HCT116 (cell line): ENCODE data around the gene TMEM50B. TPM values are rescaled to one million over a fixed set of nuclear protein-coding genes. Genes with fewer than 3 reads are reported as not detected.

Experiments
- ATAC-seq: fragments of 200-7000 bp; cut with Tn5 transposase; 2 replicates; pipeline ENCODE4 v1.9.1; 2020; ENCODE audit warnings: mild to moderate bottlenecking, moderate library complexity
- BruUV-seq: library from RNA; stranded (reverse); fragments of 400-500 nt; replicated peaks from 2 replicates; lab custom pipeline; 2021; lab: Mats Ljungman, UMichigan
- CTCF ChIA-PET: fragments of 300-600 bp; sonication (Branson Sonifier 250); formaldehyde crosslinking; loops from one replicate; lab custom pipeline; 2021; ENCODE audit warnings: antibody characterized with exemption; lab: Charles Lee
- POLR2A ChIA-PET: fragments of 300-600, 350-600 bp; sonication (Branson Sonifier 250); formaldehyde crosslinking; loops from one replicate; lab custom pipeline; 2021; ENCODE audit warnings: antibody characterized with exemption; lab: Charles Lee
- RAD21 ChIA-PET, 2 experiments: fragments of 300-600 bp; sonication (Branson Sonifier 250); formaldehyde crosslinking; loops; one replicate each; lab custom pipeline; 2023; ENCODE audit warnings: low total read pairs in 2 of 2; ENCODE audit not compliant: uncharacterized antibody in 2 of 2, unreplicated experiment in 2 of 2, low non-redundant PET in 1 of 2; lab: Charles Lee
- DNase-seq: peaks from one replicate; pipeline ENCODE4 v3.0.0-alpha.2; 2010; ENCODE audit warnings: low read depth, low spot score
- H2AFZ ChIP-seq: fragments of 200-600 bp; shearing (Covaris generic), sonication (generic); 2 replicates; pipeline ENCODE4 v1.6.1; 2017; ENCODE audit warnings: low read depth, mixed run types, mixed read lengths, antibody characterized with exemption, low read length; ENCODE audit not compliant: poor library complexity, severe bottlenecking
- H3K27ac ChIP-seq: 2 replicates; pipeline ENCODE4 v1.5.1; 2012; ENCODE audit warnings: low read depth, low read length
- H3K27me3 ChIP-seq: fragments of 200-600 bp; sonication (generic); 2 replicates; pipeline ENCODE4 v1.6.1; 2016; ENCODE audit warnings: mixed run types, low read length, mixed read lengths; ENCODE audit not compliant: insufficient read depth
- H3K36me3 ChIP-seq, 2 experiments: fragments of 200-500 bp in 1 of 2; fragments of 200-600 bp in 1 of 2; sonication (Bioruptor generic) in 1 of 2; sonication (generic) in 1 of 2; 2 replicates each; pipeline versions ENCODE4 v1.5.1 to v1.6.1; 2014 to 2016; ENCODE audit warnings: low read length in 2 of 2, inconsistent platforms in 1 of 2, mixed read lengths in 1 of 2, mixed run types in 1 of 2; ENCODE audit not compliant: insufficient read depth in 2 of 2, control insufficient read depth in 1 of 2
- H3K4me1 ChIP-seq, 2 experiments: fragments of 200-600 bp in 1 of 2; sonication (generic) in 1 of 2; 2 replicates each; pipeline versions ENCODE4 v1.5.1 to v1.6.1; 2012 to 2017; ENCODE audit warnings: low read length in 2 of 2, inconsistent platforms in 1 of 2, mild to moderate bottlenecking in 1 of 2, mixed read lengths in 1 of 2, mixed run types in 1 of 2, moderate library complexity in 1 of 2; ENCODE audit not compliant: insufficient read depth in 2 of 2, control insufficient read depth in 1 of 2
- H3K4me2 ChIP-seq: fragments of 200-600 bp; sonication (generic); 2 replicates; pipeline ENCODE4 v1.6.1; 2017; ENCODE audit warnings: mixed run types, low read length, mixed read lengths
- H3K4me3 ChIP-seq, 2 experiments: fragments of 200-600 bp in 1 of 2; sonication (generic) in 1 of 2; replicated peaks in 1 of 2; 2 replicates each; pipeline ENCODE4 v1.5.1; 2011 to 2016; ENCODE audit warnings: low read length in 2 of 2, control low read depth in 1 of 2, low read depth in 1 of 2, mild to moderate bottlenecking in 1 of 2, mixed read lengths in 1 of 2, mixed run types in 1 of 2
- H3K79me2 ChIP-seq: fragments of 200-600 bp; sonication (generic); 2 replicates; pipeline ENCODE4 v1.6.1; 2017; ENCODE audit warnings: mild to moderate bottlenecking, mixed run types, low read length, moderate library complexity, mixed read lengths; ENCODE audit not compliant: insufficient read depth
- H3K9ac ChIP-seq: fragments of 200-600 bp; sonication (generic); 2 replicates; pipeline ENCODE4 v1.6.1; 2016; ENCODE audit warnings: low read length, mixed read lengths
- H3K9me2 ChIP-seq: fragments of 200-600 bp; sonication (generic), shearing (Covaris generic); 2 replicates; pipeline ENCODE4 v1.6.1; 2017; ENCODE audit warnings: mixed run types, mild to moderate bottlenecking, moderate library complexity; ENCODE audit not compliant: insufficient read depth
- H3K9me3 ChIP-seq, 2 experiments: fragments of 200-500 bp in 1 of 2; fragments of 200-600 bp in 1 of 2; sonication (Bioruptor generic) in 1 of 2; sonication (generic) in 1 of 2; 2 replicates each; pipeline ENCODE4 v1.6.1; 2014 to 2017; ENCODE audit warnings: low read length in 2 of 2, mixed read lengths in 2 of 2, inconsistent platforms in 1 of 2, low read depth in 1 of 2, mild to moderate bottlenecking in 1 of 2, mixed run types in 1 of 2, moderate library complexity in 1 of 2; ENCODE audit not compliant: control insufficient read depth in 1 of 2, insufficient read depth in 1 of 2
- H4K20me1 ChIP-seq: fragments of 200-600 bp; sonication (generic), shearing (Covaris generic); 2 replicates; pipeline ENCODE4 v1.6.1; 2017; ENCODE audit warnings: mixed run types, mild to moderate bottlenecking, moderate library complexity; ENCODE audit not compliant: insufficient read depth
- ELF1 ChIP-seq: IDR thresholded peaks from 2 replicates; pipeline ENCODE4 v1.6.1; 2012; ENCODE audit warnings: low read depth, borderline replicate concordance
- EZH2phosphoT487 ChIP-seq: fragments of 200-600 bp; IDR thresholded peaks from 2 replicates; pipeline ENCODE4 v1.6.1; 2018; ENCODE audit warnings: antibody characterized with exemption, borderline replicate concordance
- FOSL1 ChIP-seq: IDR thresholded peaks from 2 replicates; pipeline ENCODE4 v1.6.1; 2012; ENCODE audit warnings: low read depth
- JUND ChIP-seq: IDR thresholded peaks from 2 replicates; pipeline ENCODE4 v1.6.1; 2012
- POLR2AphosphoS5 ChIP-seq: IDR thresholded peaks from 2 replicates; pipeline ENCODE4 v1.6.1; 2011; ENCODE audit warnings: mild to moderate bottlenecking, low read depth, low read length, moderate library complexity
- RAD21 ChIP-seq: IDR thresholded peaks from 2 replicates; pipeline ENCODE4 v1.6.1; 2012; ENCODE audit warnings: low read depth, mild to moderate bottlenecking
- SP1 ChIP-seq: IDR thresholded peaks from 2 replicates; pipeline ENCODE4 v1.6.1; 2012; ENCODE audit warnings: low read depth
- SRF ChIP-seq: IDR thresholded peaks from 2 replicates; pipeline ENCODE4 v1.6.1; 2012; ENCODE audit warnings: low read depth
- TCF7L2 ChIP-seq: IDR thresholded peaks from 2 replicates; pipeline ENCODE4 v1.7.0; 2011; ENCODE audit warnings: borderline replicate concordance, inconsistent platforms; ENCODE audit not compliant: insufficient read depth, insufficient read length; ENCODE audit errors: extremely low read depth
- intact Hi-C: fragments of 100-400 bp; cut with micrococcal nuclease; formaldehyde crosslinking; loops from 2 replicates; pipeline ENCODE4 v1.10.0; 2022
- total RNA-seq: library from RNA; stranded (reverse); gene quantifications from one replicate; pipeline ENCODE4 v1.2.1, GENCODE V29; 2021; ENCODE audit not compliant: unreplicated experiment
- TF ChIP-seq, protein P1 (sequence below): IDR thresholded peaks from 2 replicates; pipeline ENCODE4 v1.6.1; 2012; ENCODE audit warnings: low read depth
- TF ChIP-seq, protein P2 (sequence below): IDR thresholded peaks from 2 replicates; pipeline ENCODE4 v1.6.1; 2011; ENCODE audit warnings: mild to moderate bottlenecking, low read length, moderate library complexity; ENCODE audit not compliant: insufficient replicate concordance; ENCODE audit errors: extremely low read depth
- TF ChIP-seq, protein P3 (sequence below): IDR thresholded peaks from 2 replicates; pipeline ENCODE4 v1.6.1; 2012
- TF ChIP-seq, protein P4 (sequence below), 3 experiments: fragments of 200-600 bp in 1 of 3; sonication (generic) in 1 of 3; IDR thresholded peaks in 2 of 3; conservative IDR thresholded peaks in 1 of 3; 2 replicates each; pipeline ENCODE4 v1.5.1; 2012 to 2017; ENCODE audit warnings: low read depth in 2 of 3, low read length in 2 of 3, antibody characterized with exemption in 1 of 3, borderline replicate concordance in 1 of 3, control low read depth in 1 of 3, mild to moderate bottlenecking in 1 of 3, mixed read lengths in 1 of 3, mixed run types in 1 of 3, moderate library complexity in 1 of 3; ENCODE audit not compliant: insufficient read depth in 1 of 3

TMEM50B gene
- total RNA-seq, 1 experiment from 2014 or later = 18.8 TPM

GRCh38 chr21:33488936-33489335, 9.2 kb upstream of the TMEM50B start:
- Histone ChIP-seq H4K20me1 (no peaks in the 10 kb centered on the region), H3K79me2 (no peaks in the 10 kb centered on the region), H3K9me2 (no peaks in the 10 kb centered on the region), H3K27me3 (no peaks in the 10 kb centered on the region), H3K4me2 (no peak overlapping the region), H3K9ac (no peak overlapping the region), H3K27ac (no peak overlapping the region), H3K9me3 (no peaks in the 10 kb centered on the region), H2AFZ (no peak overlapping the region), H3K4me1 (peaks cover 5 to 10% of the 10 kb centered on the region in 2 experiments; a peak in 2 of 4 replicates), H3K4me3 (no peak overlapping the region), H3K36me3 (no peaks in the 10 kb centered on the region)
- no peak for ATAC-seq
- CTCF ChIA-PET = no interaction called here
- POLR2A ChIA-PET = no interaction called here
- no TSS peak for BruUV-seq
- no peak for DNase-seq
- intact Hi-C loops = no loop called here
- TF ChIP-seq, protein P1, sequence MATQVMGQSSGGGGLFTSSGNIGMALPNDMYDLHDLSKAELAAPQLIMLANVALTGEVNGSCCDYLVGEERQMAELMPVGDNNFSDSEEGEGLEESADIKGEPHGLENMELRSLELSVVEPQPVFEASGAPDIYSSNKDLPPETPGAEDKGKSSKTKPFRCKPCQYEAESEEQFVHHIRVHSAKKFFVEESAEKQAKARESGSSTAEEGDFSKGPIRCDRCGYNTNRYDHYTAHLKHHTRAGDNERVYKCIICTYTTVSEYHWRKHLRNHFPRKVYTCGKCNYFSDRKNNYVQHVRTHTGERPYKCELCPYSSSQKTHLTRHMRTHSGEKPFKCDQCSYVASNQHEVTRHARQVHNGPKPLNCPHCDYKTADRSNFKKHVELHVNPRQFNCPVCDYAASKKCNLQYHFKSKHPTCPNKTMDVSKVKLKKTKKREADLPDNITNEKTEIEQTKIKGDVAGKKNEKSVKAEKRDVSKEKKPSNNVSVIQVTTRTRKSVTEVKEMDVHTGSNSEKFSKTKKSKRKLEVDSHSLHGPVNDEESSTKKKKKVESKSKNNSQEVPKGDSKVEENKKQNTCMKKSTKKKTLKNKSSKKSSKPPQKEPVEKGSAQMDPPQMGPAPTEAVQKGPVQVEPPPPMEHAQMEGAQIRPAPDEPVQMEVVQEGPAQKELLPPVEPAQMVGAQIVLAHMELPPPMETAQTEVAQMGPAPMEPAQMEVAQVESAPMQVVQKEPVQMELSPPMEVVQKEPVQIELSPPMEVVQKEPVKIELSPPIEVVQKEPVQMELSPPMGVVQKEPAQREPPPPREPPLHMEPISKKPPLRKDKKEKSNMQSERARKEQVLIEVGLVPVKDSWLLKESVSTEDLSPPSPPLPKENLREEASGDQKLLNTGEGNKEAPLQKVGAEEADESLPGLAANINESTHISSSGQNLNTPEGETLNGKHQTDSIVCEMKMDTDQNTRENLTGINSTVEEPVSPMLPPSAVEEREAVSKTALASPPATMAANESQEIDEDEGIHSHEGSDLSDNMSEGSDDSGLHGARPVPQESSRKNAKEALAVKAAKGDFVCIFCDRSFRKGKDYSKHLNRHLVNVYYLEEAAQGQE = no peak
- TF ChIP-seq ELF1 (no peak), TCF7L2 (no peak), SRF (no peak), SP1 (no peak), JUND (no peak), POLR2AphosphoS5 (no peak), RAD21 (no peak), FOSL1 (no peak), EZH2phosphoT487 (no peak)
- TF ChIP-seq, protein P2, sequence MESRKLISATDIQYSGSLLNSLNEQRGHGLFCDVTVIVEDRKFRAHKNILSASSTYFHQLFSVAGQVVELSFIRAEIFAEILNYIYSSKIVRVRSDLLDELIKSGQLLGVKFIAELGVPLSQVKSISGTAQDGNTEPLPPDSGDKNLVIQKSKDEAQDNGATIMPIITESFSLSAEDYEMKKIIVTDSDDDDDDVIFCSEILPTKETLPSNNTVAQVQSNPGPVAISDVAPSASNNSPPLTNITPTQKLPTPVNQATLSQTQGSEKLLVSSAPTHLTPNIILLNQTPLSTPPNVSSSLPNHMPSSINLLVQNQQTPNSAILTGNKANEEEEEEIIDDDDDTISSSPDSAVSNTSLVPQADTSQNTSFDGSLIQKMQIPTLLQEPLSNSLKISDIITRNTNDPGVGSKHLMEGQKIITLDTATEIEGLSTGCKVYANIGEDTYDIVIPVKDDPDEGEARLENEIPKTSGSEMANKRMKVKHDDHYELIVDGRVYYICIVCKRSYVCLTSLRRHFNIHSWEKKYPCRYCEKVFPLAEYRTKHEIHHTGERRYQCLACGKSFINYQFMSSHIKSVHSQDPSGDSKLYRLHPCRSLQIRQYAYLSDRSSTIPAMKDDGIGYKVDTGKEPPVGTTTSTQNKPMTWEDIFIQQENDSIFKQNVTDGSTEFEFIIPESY = no peak
- TF ChIP-seq, protein P3, sequence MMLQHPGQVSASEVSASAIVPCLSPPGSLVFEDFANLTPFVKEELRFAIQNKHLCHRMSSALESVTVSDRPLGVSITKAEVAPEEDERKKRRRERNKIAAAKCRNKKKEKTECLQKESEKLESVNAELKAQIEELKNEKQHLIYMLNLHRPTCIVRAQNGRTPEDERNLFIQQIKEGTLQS = no peak
- TF ChIP-seq, protein P4, sequence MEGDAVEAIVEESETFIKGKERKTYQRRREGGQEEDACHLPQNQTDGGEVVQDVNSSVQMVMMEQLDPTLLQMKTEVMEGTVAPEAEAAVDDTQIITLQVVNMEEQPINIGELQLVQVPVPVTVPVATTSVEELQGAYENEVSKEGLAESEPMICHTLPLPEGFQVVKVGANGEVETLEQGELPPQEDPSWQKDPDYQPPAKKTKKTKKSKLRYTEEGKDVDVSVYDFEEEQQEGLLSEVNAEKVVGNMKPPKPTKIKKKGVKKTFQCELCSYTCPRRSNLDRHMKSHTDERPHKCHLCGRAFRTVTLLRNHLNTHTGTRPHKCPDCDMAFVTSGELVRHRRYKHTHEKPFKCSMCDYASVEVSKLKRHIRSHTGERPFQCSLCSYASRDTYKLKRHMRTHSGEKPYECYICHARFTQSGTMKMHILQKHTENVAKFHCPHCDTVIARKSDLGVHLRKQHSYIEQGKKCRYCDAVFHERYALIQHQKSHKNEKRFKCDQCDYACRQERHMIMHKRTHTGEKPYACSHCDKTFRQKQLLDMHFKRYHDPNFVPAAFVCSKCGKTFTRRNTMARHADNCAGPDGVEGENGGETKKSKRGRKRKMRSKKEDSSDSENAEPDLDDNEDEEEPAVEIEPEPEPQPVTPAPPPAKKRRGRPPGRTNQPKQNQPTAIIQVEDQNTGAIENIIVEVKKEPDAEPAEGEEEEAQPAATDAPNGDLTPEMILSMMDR (IDR thresholded peaks at IDR 0.05 in 2 of 3, conservative IDR thresholded peaks at IDR 0.05 in 1 of 3; ENCODE audit: borderline replicate concordance in 1 of 3, insufficient read depth in 1 of 3, low read depth in 2 of 3, low read length in 2 of 3) = no peak
- RAD21 ChIA-PET = no interaction called here
